GM21717 (cell line): ENCODE measurements around the gene SMTN.

Experiments used
- ATAC-seq: cut with Tn5 transposase; IDR thresholded peaks from one replicate; pipeline ENCODE4 v1.9.1; 2021; ENCODE audit warnings: mild to moderate bottlenecking, moderate library complexity; ENCODE audit not compliant: unreplicated experiment

SMTN gene

GRCh38 chr22:31148953-31149627 lies 68.0 kb downstream of the SMTN start:
- ATAC-seq = no peak

GRCh38 chr22:31150615-31151014 lies 69.5 kb downstream of the SMTN start:
- ATAC-seq = no peak

GRCh38 chr22:31151872-31152271 lies 70.8 kb downstream of the SMTN start:
- no peak for ATAC-seq

GRCh38 chr22:31153357-31153756 lies 72.2 kb downstream of the SMTN start:
- ATAC-seq = no peak
